Liver (tissue), 9 donors: ENCODE results near the gene ASB2. TPM values are rescaled to one million over a fixed set of nuclear protein-coding genes. Genes with fewer than 3 reads are reported as not detected.

ENCODE experiments used
- DNase-seq: peaks from one replicate; pipeline ENCODE4 v3.0.0-alpha.2; 2017; ENCODE audit warnings: low spot score
- H3K27ac ChIP-seq, 2 donors: one replicate each; pipeline ENCODE4 v1.7.0; 2013; ENCODE audit warnings: inconsistent platforms in 2 of 2, low read length in 2 of 2, control low read depth in 1 of 2, low read depth in 1 of 2, mild to moderate bottlenecking in 1 of 2
- H3K27me3 ChIP-seq, 4 donors: one replicate each; pipeline versions ENCODE4 v1.6.1 to v1.7.0; 2013; ENCODE audit warnings: low read length in 3 of 4, inconsistent platforms in 1 of 4, mild to moderate bottlenecking in 1 of 4, moderate library complexity in 1 of 4; ENCODE audit not compliant: control insufficient read depth in 4 of 4, insufficient read depth in 4 of 4
- H3K36me3 ChIP-seq, 4 donors: one replicate each; pipeline versions ENCODE4 v1.6.1 to v1.7.0; 2013; ENCODE audit warnings: low read length in 3 of 4, mild to moderate bottlenecking in 3 of 4, low read depth in 1 of 4, moderate library complexity in 1 of 4; ENCODE audit not compliant: control insufficient read depth in 4 of 4, insufficient read depth in 3 of 4
- H3K4me1 ChIP-seq, 4 donors: one replicate each; pipeline versions ENCODE4 v1.6.1 to v1.7.0; 2013; ENCODE audit warnings: low read length in 3 of 4, mild to moderate bottlenecking in 3 of 4, moderate library complexity in 1 of 4; ENCODE audit not compliant: control insufficient read depth in 4 of 4, insufficient read depth in 4 of 4
- H3K4me3 ChIP-seq, 3 donors: one replicate each; pipeline versions ENCODE4 v1.6.1 to v1.7.0; 2013; ENCODE audit warnings: low read length in 3 of 3, control low read depth in 1 of 3, low read depth in 1 of 3, mild to moderate bottlenecking in 1 of 3
- H3K9ac ChIP-seq, 2 donors: one replicate each; pipeline ENCODE4 v1.7.0; 2013; ENCODE audit warnings: low read length in 2 of 2, mild to moderate bottlenecking in 2 of 2, moderate library complexity in 2 of 2, control low read depth in 1 of 2, low read depth in 1 of 2
- H3K9me3 ChIP-seq, 4 donors: one replicate each; pipeline versions ENCODE4 v1.6.1 to v1.7.0; 2013; ENCODE audit warnings: low read length in 3 of 4; ENCODE audit not compliant: control insufficient read depth in 4 of 4
- EGR1 ChIP-seq, 2 donors: IDR thresholded peaks; 2 replicates each; pipeline ENCODE4 v1.6.1; 2016 to 2018; ENCODE audit warnings: antibody characterized with exemption in 2 of 2, low read depth in 2 of 2
- FOXA1 ChIP-seq: IDR thresholded peaks from 2 replicates; pipeline ENCODE4 v1.6.1; 2016; ENCODE audit warnings: antibody characterized with exemption
- HNF4A ChIP-seq, 2 donors: conservative IDR thresholded peaks; 2 replicates each; pipeline ENCODE4 v1.6.1; 2016; ENCODE audit warnings: antibody characterized with exemption in 2 of 2, mild to moderate bottlenecking in 2 of 2
- HNF4G ChIP-seq: IDR thresholded peaks from 2 replicates; pipeline ENCODE4 v1.6.1; 2016; ENCODE audit warnings: antibody characterized with exemption
- JUND ChIP-seq, 2 donors: IDR thresholded peaks; 2 replicates each; pipeline ENCODE4 v1.6.1; 2016; ENCODE audit warnings: antibody characterized with exemption in 2 of 2
- NR2F2 ChIP-seq: IDR thresholded peaks from 2 replicates; pipeline ENCODE4 v1.6.1; 2016; ENCODE audit warnings: antibody characterized with exemption
- RAD21 ChIP-seq, 2 donors: IDR thresholded peaks; 2 replicates each; pipeline ENCODE4 v1.6.1; 2016; ENCODE audit warnings: antibody characterized with exemption in 2 of 2, mild to moderate bottlenecking in 2 of 2
- RXRA ChIP-seq, 2 donors: IDR thresholded peaks; 2 replicates each; pipeline ENCODE4 v1.6.1; 2017 to 2018; ENCODE audit warnings: antibody characterized with exemption in 2 of 2, mild to moderate bottlenecking in 1 of 2
- SP1 ChIP-seq: IDR thresholded peaks from 2 replicates; pipeline ENCODE4 v1.6.1; 2018; ENCODE audit warnings: antibody characterized with exemption, mild to moderate bottlenecking
- TAF1 ChIP-seq: conservative IDR thresholded peaks from 2 replicates; pipeline ENCODE4 v1.6.1; 2016; ENCODE audit warnings: antibody characterized with exemption, mild to moderate bottlenecking
- YY1 ChIP-seq: IDR thresholded peaks from 2 replicates; pipeline ENCODE4 v1.6.1; 2016; ENCODE audit warnings: antibody characterized with exemption, mild to moderate bottlenecking
- WGBS: extraction: QIAGEN DNeasy Blood & Tissue Kit; methylation state at CpG from one replicate; pipeline ENCODE4 v1.1.7; 2013; 5-methylcytosine and 5-hydroxymethylcytosine counted together
- polyA plus RNA-seq, 2 donors: library from polyadenylated mRNA; stranded (reverse) in 1 of 2; unstranded in 1 of 2; fragments of 200-250 nt in 1 of 2; fragments of >200 nt in 1 of 2; fragmentation: Nextera tagmentation in 1 of 2; extraction: Ambion mirVana in 1 of 2; gene quantifications; one replicate each; pipeline versions ENCODE4 v1.2.1 to v1.2.3, GENCODE V29; 2013 to 2015
- total RNA-seq, 2 donors: library from RNA; depleted of rRNA; stranded (reverse); fragments of >200 nt; gene quantifications; one replicate each; pipeline ENCODE4 v1.2.3, GENCODE V29; 2014
- TF ChIP-seq, protein P1 (sequence below): IDR thresholded peaks from 2 replicates; pipeline ENCODE4 v1.6.1; 2016; ENCODE audit warnings: antibody characterized with exemption
- TF ChIP-seq, protein P2 (sequence below): IDR thresholded peaks from 2 replicates; pipeline ENCODE4 v1.6.1; 2016; ENCODE audit warnings: antibody characterized with exemption
- TF ChIP-seq, protein P3 (sequence below): IDR thresholded peaks from 2 replicates; pipeline ENCODE4 v1.6.1; 2016; ENCODE audit warnings: antibody characterized with exemption, mild to moderate bottlenecking
- TF ChIP-seq, protein P4 (sequence below): fragments of 150-350 bp; IDR thresholded peaks from 2 replicates; pipeline ENCODE4 v1.5.1; 2017; ENCODE audit warnings: improper control_type of control experiment, low read depth, low read length; ENCODE audit not compliant: missing input control
- TF ChIP-seq, protein P5 (sequence below): IDR thresholded peaks from 2 replicates; pipeline ENCODE4 v1.6.1; 2016; ENCODE audit warnings: antibody characterized with exemption
- donor health status: healthy.
- donor health status: healthy.
- donor health status: healthy.
- donor health status: healthy.
- donor health status: healthy.

Gene ASB2
- total and polyA plus RNA-seq, 4 donors: 0.18 to 0.56 (median 0.38) TPM

GRCh38 chr14:93996130-93996695 lies 19.8 kb upstream of the ASB2 start:
- H3K4me1 ChIP-seq: no peaks in the 10 kb centered on the region
- H3K27ac ChIP-seq: no peak overlapping the region
- no peaks in the 10 kb centered on the region for H3K27me3 ChIP-seq
- 53% methylated on average over 8 of the region's 8 CpGs for WGBS
- no peak overlapping the region for H3K9ac ChIP-seq
- no peak for DNase-seq
- TF ChIP-seq HNF4G: no peak
- no peak for TF ChIP-seq FOXA1
- no peak for TF ChIP-seq HNF4A (conservative IDR thresholded peaks at IDR 0.05)
- TF ChIP-seq RAD21 (IDR thresholded peaks at IDR 0.05): no peak
- TF ChIP-seq, protein P1, sequence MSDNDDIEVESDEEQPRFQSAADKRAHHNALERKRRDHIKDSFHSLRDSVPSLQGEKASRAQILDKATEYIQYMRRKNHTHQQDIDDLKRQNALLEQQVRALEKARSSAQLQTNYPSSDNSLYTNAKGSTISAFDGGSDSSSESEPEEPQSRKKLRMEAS: no peak
- TF ChIP-seq YY1: no peak
- TF ChIP-seq JUND (IDR thresholded peaks at IDR 0.05): no peak
- TF ChIP-seq, protein P2, sequence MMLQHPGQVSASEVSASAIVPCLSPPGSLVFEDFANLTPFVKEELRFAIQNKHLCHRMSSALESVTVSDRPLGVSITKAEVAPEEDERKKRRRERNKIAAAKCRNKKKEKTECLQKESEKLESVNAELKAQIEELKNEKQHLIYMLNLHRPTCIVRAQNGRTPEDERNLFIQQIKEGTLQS: no peak
- TF ChIP-seq, protein P3, sequence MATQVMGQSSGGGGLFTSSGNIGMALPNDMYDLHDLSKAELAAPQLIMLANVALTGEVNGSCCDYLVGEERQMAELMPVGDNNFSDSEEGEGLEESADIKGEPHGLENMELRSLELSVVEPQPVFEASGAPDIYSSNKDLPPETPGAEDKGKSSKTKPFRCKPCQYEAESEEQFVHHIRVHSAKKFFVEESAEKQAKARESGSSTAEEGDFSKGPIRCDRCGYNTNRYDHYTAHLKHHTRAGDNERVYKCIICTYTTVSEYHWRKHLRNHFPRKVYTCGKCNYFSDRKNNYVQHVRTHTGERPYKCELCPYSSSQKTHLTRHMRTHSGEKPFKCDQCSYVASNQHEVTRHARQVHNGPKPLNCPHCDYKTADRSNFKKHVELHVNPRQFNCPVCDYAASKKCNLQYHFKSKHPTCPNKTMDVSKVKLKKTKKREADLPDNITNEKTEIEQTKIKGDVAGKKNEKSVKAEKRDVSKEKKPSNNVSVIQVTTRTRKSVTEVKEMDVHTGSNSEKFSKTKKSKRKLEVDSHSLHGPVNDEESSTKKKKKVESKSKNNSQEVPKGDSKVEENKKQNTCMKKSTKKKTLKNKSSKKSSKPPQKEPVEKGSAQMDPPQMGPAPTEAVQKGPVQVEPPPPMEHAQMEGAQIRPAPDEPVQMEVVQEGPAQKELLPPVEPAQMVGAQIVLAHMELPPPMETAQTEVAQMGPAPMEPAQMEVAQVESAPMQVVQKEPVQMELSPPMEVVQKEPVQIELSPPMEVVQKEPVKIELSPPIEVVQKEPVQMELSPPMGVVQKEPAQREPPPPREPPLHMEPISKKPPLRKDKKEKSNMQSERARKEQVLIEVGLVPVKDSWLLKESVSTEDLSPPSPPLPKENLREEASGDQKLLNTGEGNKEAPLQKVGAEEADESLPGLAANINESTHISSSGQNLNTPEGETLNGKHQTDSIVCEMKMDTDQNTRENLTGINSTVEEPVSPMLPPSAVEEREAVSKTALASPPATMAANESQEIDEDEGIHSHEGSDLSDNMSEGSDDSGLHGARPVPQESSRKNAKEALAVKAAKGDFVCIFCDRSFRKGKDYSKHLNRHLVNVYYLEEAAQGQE: no peak
- TF ChIP-seq NR2F2: no peak
- TF ChIP-seq, protein P4, sequence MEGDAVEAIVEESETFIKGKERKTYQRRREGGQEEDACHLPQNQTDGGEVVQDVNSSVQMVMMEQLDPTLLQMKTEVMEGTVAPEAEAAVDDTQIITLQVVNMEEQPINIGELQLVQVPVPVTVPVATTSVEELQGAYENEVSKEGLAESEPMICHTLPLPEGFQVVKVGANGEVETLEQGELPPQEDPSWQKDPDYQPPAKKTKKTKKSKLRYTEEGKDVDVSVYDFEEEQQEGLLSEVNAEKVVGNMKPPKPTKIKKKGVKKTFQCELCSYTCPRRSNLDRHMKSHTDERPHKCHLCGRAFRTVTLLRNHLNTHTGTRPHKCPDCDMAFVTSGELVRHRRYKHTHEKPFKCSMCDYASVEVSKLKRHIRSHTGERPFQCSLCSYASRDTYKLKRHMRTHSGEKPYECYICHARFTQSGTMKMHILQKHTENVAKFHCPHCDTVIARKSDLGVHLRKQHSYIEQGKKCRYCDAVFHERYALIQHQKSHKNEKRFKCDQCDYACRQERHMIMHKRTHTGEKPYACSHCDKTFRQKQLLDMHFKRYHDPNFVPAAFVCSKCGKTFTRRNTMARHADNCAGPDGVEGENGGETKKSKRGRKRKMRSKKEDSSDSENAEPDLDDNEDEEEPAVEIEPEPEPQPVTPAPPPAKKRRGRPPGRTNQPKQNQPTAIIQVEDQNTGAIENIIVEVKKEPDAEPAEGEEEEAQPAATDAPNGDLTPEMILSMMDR: no peak
- no peak for TF ChIP-seq SP1
- no peak for TF ChIP-seq RXRA (IDR thresholded peaks at IDR 0.05)
- no peak for TF ChIP-seq EGR1 (IDR thresholded peaks at IDR 0.05; ENCODE audit: low read depth in 2 of 2)
- TF ChIP-seq, protein P5, sequence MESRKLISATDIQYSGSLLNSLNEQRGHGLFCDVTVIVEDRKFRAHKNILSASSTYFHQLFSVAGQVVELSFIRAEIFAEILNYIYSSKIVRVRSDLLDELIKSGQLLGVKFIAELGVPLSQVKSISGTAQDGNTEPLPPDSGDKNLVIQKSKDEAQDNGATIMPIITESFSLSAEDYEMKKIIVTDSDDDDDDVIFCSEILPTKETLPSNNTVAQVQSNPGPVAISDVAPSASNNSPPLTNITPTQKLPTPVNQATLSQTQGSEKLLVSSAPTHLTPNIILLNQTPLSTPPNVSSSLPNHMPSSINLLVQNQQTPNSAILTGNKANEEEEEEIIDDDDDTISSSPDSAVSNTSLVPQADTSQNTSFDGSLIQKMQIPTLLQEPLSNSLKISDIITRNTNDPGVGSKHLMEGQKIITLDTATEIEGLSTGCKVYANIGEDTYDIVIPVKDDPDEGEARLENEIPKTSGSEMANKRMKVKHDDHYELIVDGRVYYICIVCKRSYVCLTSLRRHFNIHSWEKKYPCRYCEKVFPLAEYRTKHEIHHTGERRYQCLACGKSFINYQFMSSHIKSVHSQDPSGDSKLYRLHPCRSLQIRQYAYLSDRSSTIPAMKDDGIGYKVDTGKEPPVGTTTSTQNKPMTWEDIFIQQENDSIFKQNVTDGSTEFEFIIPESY: no peak
- TF ChIP-seq TAF1: no peak
- no peaks in the 10 kb centered on the region for H3K9me3 ChIP-seq
- no peaks in the 10 kb centered on the region for H3K36me3 ChIP-seq
- no peak overlapping the region for H3K4me3 ChIP-seq
